Keratinocyte (primary cell): ENCODE data around the gene NPFFR1. TPM values are rescaled to one million over a fixed set of nuclear protein-coding genes. Genes with fewer than 3 reads are reported as not detected.

Experiments
- DNase-seq: peaks from one replicate; pipeline ENCODE4 v3.0.0-alpha.2; 2011; ENCODE audit warnings: low read depth, missing footprints, low spot score
- FAIRE-seq: peaks from 2 replicates; lab custom pipeline; 2011; peaks lifted over from hg19 to GRCh38; lab: Jason Lieb, UNC
- H2AFZ ChIP-seq: 2 replicates; pipeline ENCODE4 v1.6.0; 2012; ENCODE audit warnings: low read length, control low read depth, inconsistent platforms; ENCODE audit not compliant: control insufficient read depth
- H3K27ac ChIP-seq: 2 replicates; pipeline ENCODE4 v1.5.1; 2011; ENCODE audit warnings: low read length; ENCODE audit not compliant: control insufficient read depth, insufficient read depth
- H3K27me3 ChIP-seq: 3 replicates; pipeline ENCODE4 v1.6.0; 2011; ENCODE audit warnings: low read length; ENCODE audit not compliant: control insufficient read depth, insufficient read depth; ENCODE audit errors: extremely low read depth
- H3K36me3 ChIP-seq, 2 experiments: 2 replicates in 1 of 2; 3 replicates in 1 of 2; pipeline ENCODE4 v1.5.1; 2011; ENCODE audit warnings: low read length in 2 of 2, mild to moderate bottlenecking in 1 of 2; ENCODE audit not compliant: control insufficient read depth in 2 of 2, insufficient read depth in 2 of 2; ENCODE audit errors: extremely low read depth in 1 of 2
- H3K4me1 ChIP-seq: 3 replicates; pipeline ENCODE4 v1.5.1; 2011; ENCODE audit warnings: low read length; ENCODE audit not compliant: control insufficient read depth, insufficient read depth; ENCODE audit errors: extremely low read depth
- H3K4me2 ChIP-seq: 3 replicates; pipeline ENCODE4 v1.6.0; 2011; ENCODE audit warnings: low read depth, low read length; ENCODE audit not compliant: control insufficient read depth, insufficient read depth; ENCODE audit errors: extremely low read depth
- H3K4me3 ChIP-seq, 3 experiments: fragments of 200-600 bp in 1 of 3; sonication (generic) in 1 of 3; 2 replicates in 2 of 3; 3 replicates in 1 of 3; pipeline ENCODE4 v1.5.1; 2011 to 2016; ENCODE audit warnings: low read length in 3 of 3, mild to moderate bottlenecking in 3 of 3, control low read depth in 2 of 3, inconsistent platforms in 1 of 3, low read depth in 1 of 3, mixed read lengths in 1 of 3, mixed run types in 1 of 3, moderate library complexity in 1 of 3; ENCODE audit not compliant: control insufficient read depth in 2 of 3, insufficient read depth in 2 of 3; ENCODE audit errors: extremely low read depth in 1 of 3
- H3K79me2 ChIP-seq: 2 replicates; pipeline ENCODE4 v1.6.0; 2012; ENCODE audit warnings: low read length; ENCODE audit not compliant: control insufficient read depth, insufficient read depth
- H3K9ac ChIP-seq: 3 replicates; pipeline ENCODE4 v1.6.0; 2011; ENCODE audit warnings: low read length; ENCODE audit not compliant: control insufficient read depth, insufficient read depth; ENCODE audit errors: extremely low read depth
- H3K9me1 ChIP-seq: 3 replicates; pipeline ENCODE4 v1.6.0; 2011; ENCODE audit warnings: low read length; ENCODE audit not compliant: control insufficient read depth, insufficient read depth; ENCODE audit errors: extremely low read depth
- H3K9me3 ChIP-seq: 2 replicates; pipeline ENCODE4 v1.5.1; 2012; ENCODE audit warnings: low read depth, low read length; ENCODE audit not compliant: control insufficient read depth
- H4K20me1 ChIP-seq: 3 replicates; pipeline ENCODE4 v1.6.0; 2011; ENCODE audit warnings: low read length; ENCODE audit not compliant: control insufficient read depth, insufficient read depth; ENCODE audit errors: extremely low read depth
- EZH2 ChIP-seq: IDR thresholded peaks from one replicate; pipeline ENCODE4 v1.6.1; 2012; ENCODE audit warnings: inconsistent platforms, mild to moderate bottlenecking, low read length, moderate library complexity
- dilution Hi-C: fragments of 300-500 bp; cut with MboI; formaldehyde crosslinking; loops from one replicate; pipeline ENCODE4 v1.7.0; 2020; ENCODE audit warnings: low sequenced_read_pairs; ENCODE audit not compliant: extremely low pct_ligation_motif_present
- polyA plus RNA-seq, 5 experiments: library from polyadenylated mRNA; depleted of rRNA in 3 of 5; stranded (reverse) in 3 of 5; stranded (forward) in 1 of 5; unstranded in 1 of 5; fragments of >200 nt; gene quantifications; 1 replicate in 1 of 5; 2 replicates in 3 of 5; 3 replicates in 1 of 5; pipeline versions ENCODE4 v1.2.1 to v1.2.3, GENCODE V29; 2011 to 2012; ENCODE audit warnings: missing spikeins in 2 of 5, low read depth in 1 of 5, low replicate concordance in 1 of 5
- TF ChIP-seq, protein P1 (sequence below), 3 experiments: IDR thresholded peaks in 1 of 3; conservative IDR thresholded peaks in 1 of 3; optimal IDR thresholded peaks in 1 of 3; 2 replicates in 2 of 3; 3 replicates in 1 of 3; pipeline versions ENCODE3 to v1.5.1; 2011; ENCODE audit warnings: low read length in 3 of 3, mild to moderate bottlenecking in 3 of 3, moderate library complexity in 2 of 3, control low read depth in 1 of 3, inconsistent platforms in 1 of 3; ENCODE audit not compliant: insufficient read depth in 2 of 3; ENCODE audit errors: extremely low read depth in 1 of 3

NPFFR1 gene
- polyA plus RNA-seq, 1 donor (not counting 4 experiments of a cell fraction or from before 2014, with no cell fraction given) = not detected

DNA sequence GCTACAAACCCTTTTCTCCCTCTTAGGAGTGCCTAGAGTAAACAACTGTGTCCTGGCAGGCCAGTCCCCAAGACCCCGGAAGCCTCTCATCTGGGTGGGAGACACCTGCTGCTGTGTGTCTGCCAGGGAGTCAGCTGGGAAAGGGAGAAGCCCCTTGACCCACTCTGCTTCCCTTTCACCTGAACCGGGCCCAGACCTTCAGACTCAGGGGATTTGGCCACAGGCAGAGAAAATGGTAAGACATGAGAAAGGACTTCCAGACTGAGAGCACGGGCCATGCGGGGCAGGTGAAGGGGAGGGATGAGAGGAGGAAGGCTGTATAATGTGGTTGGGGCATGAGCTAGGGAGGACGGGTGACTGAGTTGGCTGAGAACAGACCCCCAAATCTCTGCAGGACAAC lies 36.0 kb upstream of the NPFFR1 start:
- no peak overlapping the region for H3K4me3 ChIP-seq
- no peak for FAIRE-seq
- no peaks in the 10 kb centered on the region for H4K20me1 ChIP-seq
- H3K9me3 ChIP-seq = no peaks in the 10 kb centered on the region
- no peaks in the 10 kb centered on the region for H3K9me1 ChIP-seq
- H3K9ac ChIP-seq = no peak overlapping the region
- H3K79me2 ChIP-seq = no peaks in the 10 kb centered on the region
- TF ChIP-seq, protein P1, sequence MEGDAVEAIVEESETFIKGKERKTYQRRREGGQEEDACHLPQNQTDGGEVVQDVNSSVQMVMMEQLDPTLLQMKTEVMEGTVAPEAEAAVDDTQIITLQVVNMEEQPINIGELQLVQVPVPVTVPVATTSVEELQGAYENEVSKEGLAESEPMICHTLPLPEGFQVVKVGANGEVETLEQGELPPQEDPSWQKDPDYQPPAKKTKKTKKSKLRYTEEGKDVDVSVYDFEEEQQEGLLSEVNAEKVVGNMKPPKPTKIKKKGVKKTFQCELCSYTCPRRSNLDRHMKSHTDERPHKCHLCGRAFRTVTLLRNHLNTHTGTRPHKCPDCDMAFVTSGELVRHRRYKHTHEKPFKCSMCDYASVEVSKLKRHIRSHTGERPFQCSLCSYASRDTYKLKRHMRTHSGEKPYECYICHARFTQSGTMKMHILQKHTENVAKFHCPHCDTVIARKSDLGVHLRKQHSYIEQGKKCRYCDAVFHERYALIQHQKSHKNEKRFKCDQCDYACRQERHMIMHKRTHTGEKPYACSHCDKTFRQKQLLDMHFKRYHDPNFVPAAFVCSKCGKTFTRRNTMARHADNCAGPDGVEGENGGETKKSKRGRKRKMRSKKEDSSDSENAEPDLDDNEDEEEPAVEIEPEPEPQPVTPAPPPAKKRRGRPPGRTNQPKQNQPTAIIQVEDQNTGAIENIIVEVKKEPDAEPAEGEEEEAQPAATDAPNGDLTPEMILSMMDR (optimal IDR thresholded peaks at IDR 0.05 in 1 of 3, IDR thresholded peaks at IDR 0.05 in 1 of 3, conservative IDR thresholded peaks at IDR 0.05 in 1 of 3; ENCODE audit: extremely low read depth in 1 of 3, insufficient read depth in 2 of 3, low read length in 3 of 3) = no peak
- TF ChIP-seq EZH2 = no peak
- H3K27me3 ChIP-seq = no peaks in the 10 kb centered on the region
- no peaks in the 10 kb centered on the region for H3K36me3 ChIP-seq
- DNase-seq = no peak
- no peak overlapping the region for H3K4me2 ChIP-seq
- H3K27ac ChIP-seq = no peak overlapping the region
- dilution Hi-C loops = loop anchor here (5.0 kb wide), 1 partner anchor 37 kb away; no protein-coding TSS in a partner anchor
- H2AFZ ChIP-seq = no peak overlapping the region
- H3K4me1 ChIP-seq = no peaks in the 10 kb centered on the region

DNA sequence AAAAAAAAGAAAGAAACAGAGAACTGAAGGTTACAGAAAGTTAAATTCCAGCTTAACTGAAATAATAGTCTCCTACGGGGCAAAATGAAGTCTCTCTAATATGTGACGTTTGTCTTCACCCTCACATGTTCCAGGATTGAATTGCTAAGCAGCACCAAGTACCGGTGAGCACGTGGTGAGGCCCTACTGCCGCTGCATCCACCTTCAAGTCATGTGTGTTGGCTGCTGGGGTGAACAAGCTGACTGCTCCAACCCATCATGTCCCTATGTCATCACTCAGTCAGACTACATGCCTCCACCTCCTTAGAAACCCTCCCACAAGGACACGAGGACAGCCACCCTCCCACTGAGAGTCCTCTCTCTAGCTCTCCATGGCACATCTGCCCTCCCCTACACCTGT lies 35.4 kb upstream of the NPFFR1 start:
- DNase-seq = no peak
- H3K36me3 ChIP-seq = no peaks in the 10 kb centered on the region
- no peak overlapping the region for H2AFZ ChIP-seq
- dilution Hi-C loops = no loop called here
- TF ChIP-seq, protein P1 (optimal IDR thresholded peaks at IDR 0.05 in 1 of 3, IDR thresholded peaks at IDR 0.05 in 1 of 3, conservative IDR thresholded peaks at IDR 0.05 in 1 of 3; ENCODE audit: extremely low read depth in 1 of 3, insufficient read depth in 2 of 3, low read length in 3 of 3) = no peak
- TF ChIP-seq EZH2 = no peak
- H3K9ac ChIP-seq = no peak overlapping the region
- no peaks in the 10 kb centered on the region for H3K4me1 ChIP-seq
- no peak for FAIRE-seq
- H3K9me1 ChIP-seq = no peaks in the 10 kb centered on the region
- no peak overlapping the region for H3K4me2 ChIP-seq
- no peaks in the 10 kb centered on the region for H3K9me3 ChIP-seq
- H3K79me2 ChIP-seq = no peaks in the 10 kb centered on the region
- no peak overlapping the region for H3K4me3 ChIP-seq
- no peaks in the 10 kb centered on the region for H4K20me1 ChIP-seq
- no peaks in the 10 kb centered on the region for H3K27me3 ChIP-seq
- no peak overlapping the region for H3K27ac ChIP-seq
